ENCODE data around the gene COL16A1. TPM values are rescaled to one million over a fixed set of nuclear protein-coding genes. Genes with fewer than 3 reads are reported as not detected.

Gene COL16A1
- total RNA-seq, 4 donors from 2014 or later = 79.7 to 128 (median 94.7) TPM

- WGBS, 2 donors = 93 to 97% methylated on average over 4 of the region's 4 CpGs
- intact Hi-C loops (cut with DNase I; ENCODE audit: low total_unique reads) = no loop called here
- TF ChIP-seq, protein P1, sequence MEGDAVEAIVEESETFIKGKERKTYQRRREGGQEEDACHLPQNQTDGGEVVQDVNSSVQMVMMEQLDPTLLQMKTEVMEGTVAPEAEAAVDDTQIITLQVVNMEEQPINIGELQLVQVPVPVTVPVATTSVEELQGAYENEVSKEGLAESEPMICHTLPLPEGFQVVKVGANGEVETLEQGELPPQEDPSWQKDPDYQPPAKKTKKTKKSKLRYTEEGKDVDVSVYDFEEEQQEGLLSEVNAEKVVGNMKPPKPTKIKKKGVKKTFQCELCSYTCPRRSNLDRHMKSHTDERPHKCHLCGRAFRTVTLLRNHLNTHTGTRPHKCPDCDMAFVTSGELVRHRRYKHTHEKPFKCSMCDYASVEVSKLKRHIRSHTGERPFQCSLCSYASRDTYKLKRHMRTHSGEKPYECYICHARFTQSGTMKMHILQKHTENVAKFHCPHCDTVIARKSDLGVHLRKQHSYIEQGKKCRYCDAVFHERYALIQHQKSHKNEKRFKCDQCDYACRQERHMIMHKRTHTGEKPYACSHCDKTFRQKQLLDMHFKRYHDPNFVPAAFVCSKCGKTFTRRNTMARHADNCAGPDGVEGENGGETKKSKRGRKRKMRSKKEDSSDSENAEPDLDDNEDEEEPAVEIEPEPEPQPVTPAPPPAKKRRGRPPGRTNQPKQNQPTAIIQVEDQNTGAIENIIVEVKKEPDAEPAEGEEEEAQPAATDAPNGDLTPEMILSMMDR (IDR thresholded peaks at IDR 0.05) = no peak
- TF ChIP-seq POLR2A (IDR thresholded peaks at IDR 0.05) = no peak
- no peak for DNase-seq (ENCODE audit: low spot score in 2 of 2)
- H3K4me3 ChIP-seq (ENCODE audit: low read depth, poor library complexity, severe bottlenecking) = no peak overlapping the region
Measured at GRCh38 chr1:31678681-31679080, 25.1 kb downstream of the COL16A1 start.

DNA sequence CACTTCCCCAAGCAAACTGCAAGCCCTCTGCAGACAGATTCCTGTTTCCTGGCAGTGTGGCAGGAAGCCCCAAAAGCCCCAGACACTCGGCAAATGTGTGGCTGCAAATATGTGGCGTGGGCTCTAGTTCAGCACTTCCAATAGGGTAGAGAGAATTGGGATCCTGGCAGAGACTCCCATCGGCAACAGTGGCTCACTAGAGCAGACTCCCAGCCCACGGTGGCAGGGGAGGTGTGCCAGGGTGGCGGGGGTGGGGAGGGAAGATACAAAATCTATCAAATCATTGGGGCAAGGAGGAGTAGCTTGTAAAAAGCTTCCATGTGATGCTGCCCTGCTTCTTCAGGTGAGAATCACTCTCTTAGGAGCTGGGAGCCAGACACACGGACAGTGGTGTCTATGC lies 25.9 kb downstream of the COL16A1 start:
- no peak for DNase-seq (ENCODE audit: low spot score in 2 of 2)
- no peak for TF ChIP-seq POLR2A (IDR thresholded peaks at IDR 0.05)
- TF ChIP-seq, protein P1 (IDR thresholded peaks at IDR 0.05) = no peak
- H3K4me3 ChIP-seq (ENCODE audit: low read depth, poor library complexity, severe bottlenecking) = no peak overlapping the region
- WGBS, 2 donors = 70 to 82% methylated on average over 6 of the region's 6 CpGs
- intact Hi-C loops (cut with DNase I; ENCODE audit: low total_unique reads) = no loop called here

- TF ChIP-seq, protein P1 (IDR thresholded peaks at IDR 0.05) = no peak
- no peak for TF ChIP-seq POLR2A (IDR thresholded peaks at IDR 0.05)
- intact Hi-C loops (cut with DNase I; ENCODE audit: low total_unique reads) = no loop called here
- no peak for DNase-seq (ENCODE audit: low spot score in 2 of 2)
- WGBS, 2 donors = 58 to 88% methylated on average over 3 of the region's 3 CpGs
- no peak overlapping the region for H3K4me3 ChIP-seq (ENCODE audit: low read depth, poor library complexity, severe bottlenecking)
Measured at GRCh38 chr1:31677401-31677800, 26.4 kb downstream of the COL16A1 start.

DNA sequence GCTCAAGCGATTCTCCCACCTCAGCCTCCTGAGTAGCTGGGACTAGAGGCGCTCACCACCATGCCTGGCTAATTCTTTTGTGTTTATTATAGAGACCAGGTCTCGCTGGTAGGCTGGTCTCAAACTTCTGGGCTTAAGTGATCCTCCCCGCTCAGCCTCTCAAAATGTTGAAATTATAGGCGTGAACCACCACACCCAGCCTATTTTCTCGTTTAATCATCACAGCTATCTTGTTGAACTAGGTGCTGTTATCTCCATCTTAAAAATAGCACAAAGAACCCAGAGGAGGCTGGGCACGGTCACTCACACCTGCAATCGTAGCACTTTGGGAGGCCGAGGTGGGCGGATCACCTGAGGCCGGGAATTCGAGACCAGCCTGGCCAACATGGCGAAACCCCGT lies 28.1 kb downstream of the COL16A1 start:
- H3K4me3 ChIP-seq (ENCODE audit: low read depth, poor library complexity, severe bottlenecking) = no peak overlapping the region
- WGBS, 2 donors = 76 to 87% methylated on average over 14 of the region's 14 CpGs
- TF ChIP-seq, protein P1 (IDR thresholded peaks at IDR 0.05) = no peak
- no peak for TF ChIP-seq POLR2A (IDR thresholded peaks at IDR 0.05)
- no peak for DNase-seq (ENCODE audit: low spot score in 2 of 2)
- intact Hi-C loops (cut with DNase I; ENCODE audit: low total_unique reads) = no loop called here

GRCh38 chr1:31675161-31675560 lies 28.7 kb downstream of the COL16A1 start:
- WGBS, 2 donors = 75 to 80% methylated on average over 7 of the region's 7 CpGs
- DNase-seq (ENCODE audit: low spot score in 2 of 2) = no peak
- no peak for TF ChIP-seq POLR2A (IDR thresholded peaks at IDR 0.05)
- TF ChIP-seq, protein P1 (IDR thresholded peaks at IDR 0.05) = no peak
- H3K4me3 ChIP-seq (ENCODE audit: low read depth, poor library complexity, severe bottlenecking) = no peak overlapping the region
- intact Hi-C loops (cut with DNase I; ENCODE audit: low total_unique reads) = no loop called here

DNA sequence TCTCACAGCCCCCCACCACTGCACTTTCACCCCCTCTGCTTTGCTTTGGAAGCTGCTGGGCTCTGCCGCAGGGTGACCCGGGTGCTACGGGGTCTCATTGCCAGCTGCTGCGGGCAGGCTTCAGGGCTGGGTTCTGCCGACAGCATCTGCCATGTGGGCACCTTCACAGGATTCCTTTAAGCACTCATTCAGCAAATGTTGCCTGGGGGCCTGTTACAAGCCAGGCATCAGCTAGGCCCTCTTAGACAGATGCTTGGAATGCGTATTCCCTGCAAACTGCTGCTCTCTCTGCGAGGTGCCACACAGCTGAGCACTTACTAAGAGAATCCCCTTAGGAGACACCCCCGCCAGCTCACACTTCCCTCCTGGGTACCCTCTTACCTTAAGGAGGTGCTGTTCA lies 29.2 kb downstream of the COL16A1 start:
- no peak for DNase-seq (ENCODE audit: low spot score in 2 of 2)
- TF ChIP-seq, protein P1 (IDR thresholded peaks at IDR 0.05) = no peak
- no peak for TF ChIP-seq POLR2A (IDR thresholded peaks at IDR 0.05)
- intact Hi-C loops (cut with DNase I; ENCODE audit: low total_unique reads) = no loop called here
- no peak overlapping the region for H3K4me3 ChIP-seq (ENCODE audit: low read depth, poor library complexity, severe bottlenecking)
- WGBS, 2 donors = 67 to 76% methylated on average over 6 to 8 of the region's 8 CpGs

Data from lower leg skin (tissue), 4 donors.